GM19328 (cell line): ENCODE measurements around the gene CD2AP.
"Not testable (repeated sequence)": the region's sequence is repeated elsewhere in the genome, so short reads cannot be mapped to it uniquely, and the experiment has no call there.

Source experiments
- ATAC-seq: cut with Tn5 transposase; IDR thresholded peaks from one replicate; pipeline ENCODE4 v1.9.1; 2021; ENCODE audit warnings: mild to moderate bottlenecking, moderate library complexity; ENCODE audit not compliant: unreplicated experiment

CD2AP gene

GRCh38 chr6:47630587-47630986, 153.0 kb downstream of the CD2AP start:
- no peak for ATAC-seq

- no peak for ATAC-seq
Measured at GRCh38 chr6:47631269-47631772, 153.7 kb downstream of the CD2AP start.

DNA sequence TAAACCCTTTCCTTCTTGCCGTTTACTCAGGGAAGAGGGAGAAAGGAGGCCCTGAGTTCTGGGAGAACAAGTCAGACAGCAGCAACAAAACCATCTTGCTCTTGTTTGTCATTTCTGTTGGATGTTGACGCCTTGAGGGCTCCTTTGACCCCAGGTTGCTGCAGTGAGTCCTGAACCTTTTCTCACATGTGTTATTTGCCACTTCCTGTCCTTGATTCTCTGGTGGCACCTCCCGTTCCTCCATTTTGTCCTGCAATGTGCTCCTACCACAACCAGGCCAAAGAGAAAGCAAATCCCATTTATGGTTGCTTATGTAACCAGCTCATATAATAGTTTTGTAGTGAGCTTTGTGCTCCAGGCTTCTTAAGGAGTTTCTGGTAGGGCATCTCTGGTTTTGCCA, 154.2 kb downstream of the CD2AP start:
- no peak for ATAC-seq

DNA sequence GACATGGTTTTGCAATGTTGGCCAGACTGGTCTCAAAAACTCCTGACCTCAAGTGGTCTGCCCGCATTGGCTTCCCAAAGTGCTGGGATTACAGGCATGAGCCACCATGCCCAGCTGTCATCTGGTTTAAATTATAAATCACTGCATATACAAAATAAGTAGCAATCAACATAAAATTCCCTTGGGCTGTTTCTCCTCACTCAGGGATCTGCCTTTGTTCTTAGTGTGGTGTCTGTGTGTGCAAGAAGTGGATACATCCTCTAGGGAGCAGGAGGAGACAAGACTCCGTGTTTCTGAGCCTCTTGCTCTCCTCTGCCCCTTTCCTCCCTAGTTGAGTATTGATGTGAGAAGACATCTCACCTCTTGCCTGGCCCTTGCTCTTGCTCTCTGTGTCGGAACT, 155.6 kb downstream of the CD2AP start:
- no peak for ATAC-seq

- no peak for ATAC-seq
Measured at GRCh38 chr6:47634210-47635047, 156.8 kb downstream of the CD2AP start.

DNA sequence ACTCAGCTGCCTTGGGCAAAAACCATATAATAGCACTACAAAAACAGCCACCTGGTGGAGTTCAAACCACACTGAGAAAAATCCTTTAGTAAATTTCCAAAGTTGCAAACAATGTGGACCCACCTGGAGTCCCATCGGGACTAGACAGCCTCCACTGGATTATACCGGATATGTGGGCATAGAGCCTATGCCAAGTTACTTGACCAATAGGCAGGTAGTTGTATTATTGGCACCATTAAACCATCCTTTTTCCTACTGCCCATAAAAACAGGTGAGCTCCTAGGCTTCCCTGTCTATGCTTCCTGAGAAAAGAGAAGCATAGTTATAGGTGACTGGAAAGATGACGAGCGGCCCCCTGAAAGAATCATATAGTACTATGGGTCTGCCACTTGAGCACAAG, 169.1 kb downstream of the CD2AP start:
- ATAC-seq = no peak

DNA sequence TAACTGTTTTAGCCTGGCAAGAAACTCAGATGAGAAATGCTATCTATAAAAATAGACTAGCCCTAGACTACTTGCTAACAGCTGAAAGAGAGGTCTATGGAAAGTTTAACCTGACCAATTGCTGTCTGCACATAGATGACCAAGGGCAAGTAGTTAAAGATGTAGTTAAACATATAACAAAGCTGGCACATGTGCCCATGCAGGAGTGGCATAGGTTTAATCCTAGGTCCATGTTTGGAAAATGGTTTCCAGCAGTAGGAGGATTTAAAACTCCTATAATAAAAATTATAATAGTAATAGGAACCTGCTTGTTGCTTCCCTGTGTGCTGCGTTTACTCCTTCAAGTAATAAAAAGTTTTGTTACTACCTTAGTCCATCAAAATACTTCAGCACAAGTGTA, 169.6 kb downstream of the CD2AP start:
- ATAC-seq = no peak

GRCh38 chr6:47647626-47648025, 170.0 kb downstream of the CD2AP start:
- not testable (repeated sequence) for ATAC-seq

DNA sequence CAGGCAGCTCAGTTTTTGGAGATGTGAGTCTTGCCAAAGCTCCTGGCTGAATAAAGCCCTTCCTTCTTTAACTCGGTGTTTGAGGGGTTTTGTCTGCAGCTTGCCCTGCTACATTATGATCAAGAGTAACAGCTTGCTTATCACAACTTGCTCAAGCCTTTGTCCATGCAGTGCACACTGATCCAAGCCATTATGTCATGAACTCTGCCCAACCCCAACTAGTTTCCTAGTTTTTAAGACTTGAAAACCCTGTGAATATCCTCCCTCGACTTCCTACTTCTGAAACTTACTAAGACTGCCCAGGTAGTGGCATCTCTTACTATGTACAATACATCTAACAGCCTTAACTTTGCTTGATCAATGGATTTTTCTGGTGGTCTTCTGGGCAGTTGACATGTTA, 170.4 kb downstream of the CD2AP start:
- no peak for ATAC-seq

- no peak for ATAC-seq
Measured at GRCh38 chr6:47650553-47651432, 173.2 kb downstream of the CD2AP start.

DNA sequence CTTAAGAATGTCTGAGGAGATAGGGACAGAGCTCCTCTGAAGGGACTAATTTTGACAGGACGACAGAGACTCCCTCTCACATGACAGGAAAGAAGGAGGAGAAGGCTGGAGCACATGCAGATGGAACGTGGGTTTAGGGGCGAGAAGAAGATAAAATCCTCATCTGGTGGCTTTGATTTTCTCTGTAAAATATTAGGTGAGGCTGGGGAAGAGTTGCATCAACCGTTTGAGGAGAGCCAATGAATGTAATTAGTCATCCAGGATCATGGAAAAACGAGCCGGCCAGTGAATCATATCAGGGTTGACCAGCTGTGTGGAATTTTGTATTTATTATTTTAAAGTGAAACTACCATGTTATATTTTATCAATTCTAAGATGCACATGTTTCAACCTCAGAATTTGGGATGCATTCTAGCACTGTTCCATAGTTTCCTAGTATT, 173.9 kb downstream of the CD2AP start:
- no peak for ATAC-seq

GRCh38 chr6:47653706-47654105, 176.1 kb downstream of the CD2AP start:
- ATAC-seq = no peak

GRCh38 chr6:47654255-47654654, 176.7 kb downstream of the CD2AP start:
- no peak for ATAC-seq

GRCh38 chr6:47655719-47656595, 178.4 kb downstream of the CD2AP start:
- ATAC-seq = no peak

- ATAC-seq = no peak
Measured at GRCh38 chr6:47661960-47662359, 184.4 kb downstream of the CD2AP start.

- no peak for ATAC-seq
Measured at GRCh38 chr6:47663462-47664216, 186.1 kb downstream of the CD2AP start.

DNA sequence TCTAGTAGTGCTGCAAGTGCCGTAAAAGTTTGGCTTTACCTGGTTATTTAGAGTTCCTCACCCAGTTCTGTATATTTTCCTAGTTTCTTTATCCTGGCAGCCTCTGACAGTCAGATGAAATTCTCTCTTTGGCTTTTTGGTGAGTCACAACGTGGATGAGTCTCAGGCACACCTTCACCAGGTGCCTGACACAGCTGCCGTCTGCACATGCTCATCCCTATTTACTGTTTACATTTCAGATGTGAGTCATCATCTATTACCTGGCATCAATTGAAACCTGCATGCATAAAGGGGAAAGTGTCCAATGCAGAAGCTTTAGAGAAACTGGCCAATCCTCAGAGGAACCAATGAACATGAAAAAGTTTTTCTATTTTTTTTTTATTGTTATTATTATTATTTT, 187.5 kb downstream of the CD2AP start:
- ATAC-seq = no peak

- ATAC-seq = no peak
Measured at GRCh38 chr6:47669684-47670513, 192.3 kb downstream of the CD2AP start.

DNA sequence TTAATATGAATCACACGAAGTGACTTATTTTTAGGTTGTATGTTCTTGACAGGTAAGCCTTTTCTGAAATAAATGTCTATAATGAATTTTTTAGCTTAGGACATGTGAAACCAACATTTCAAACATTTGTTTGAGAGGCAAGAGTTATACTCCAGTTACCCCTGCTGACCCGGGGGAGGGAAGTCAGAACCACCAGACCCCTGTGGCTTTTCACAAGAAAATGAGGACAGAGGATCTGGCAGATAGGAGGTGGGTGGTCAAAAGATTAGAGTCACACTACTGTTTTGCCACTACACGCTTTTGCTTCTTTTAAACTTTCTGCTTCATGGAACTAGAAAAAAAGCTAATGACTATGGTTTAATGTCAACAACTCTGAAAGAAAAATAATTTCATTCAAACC, 193.3 kb downstream of the CD2AP start:
- no peak for ATAC-seq
